Activated CD8-positive, alpha-beta T cell treated with anti-CD3 and anti-CD28 coated beads for 36 hours (primary cell): Measurements from ENCODE around the gene TMEM91. TPM values are rescaled to one million over a fixed set of nuclear protein-coding genes. Genes with fewer than 3 reads are reported as not detected.
"Not testable (repeated sequence)": the region's sequence is repeated elsewhere in the genome, so short reads cannot be mapped to it uniquely, and the experiment has no call there.

Source experiments
- ATAC-seq: fragments of 200-7000 bp; cut with Tn5 transposase; one replicate; pipeline ENCODE4 v1.10.0; 2021; ENCODE audit warnings: mild to moderate bottlenecking, moderate library complexity
- CTCF ChIA-PET: fragments of 350-600 bp; sonication (Branson Sonifier 250); formaldehyde crosslinking; loops from one replicate; lab custom pipeline; 2021; ENCODE audit warnings: antibody characterized with exemption; lab: Charles Lee
- POLR2A ChIA-PET: fragments of 350-600 bp; sonication (Branson Sonifier 250); formaldehyde crosslinking; loops from one replicate; lab custom pipeline; 2021; ENCODE audit warnings: antibody characterized with exemption; lab: Charles Lee
- DNase-seq: peaks from one replicate; pipeline ENCODE4 v3.0.0-alpha.2; 2020
- H3K27ac Mint-ChIP-seq: one replicate; pipeline ENCODE4 v1.8.0; 2021; ENCODE audit warnings: mild to moderate bottlenecking, mixed read lengths
- H3K27me3 Mint-ChIP-seq: one replicate; pipeline ENCODE4 v1.8.0; 2021; ENCODE audit warnings: mixed read lengths
- H3K36me3 Mint-ChIP-seq: one replicate; pipeline ENCODE4 v1.8.0; 2021; ENCODE audit warnings: low read depth, mixed read lengths
- H3K4me1 Mint-ChIP-seq: one replicate; pipeline ENCODE4 v1.8.0; 2021; ENCODE audit warnings: low read depth, mixed read lengths
- H3K4me3 Mint-ChIP-seq: one replicate; pipeline ENCODE4 v1.8.0; 2021; ENCODE audit warnings: mild to moderate bottlenecking, moderate library complexity, mixed read lengths
- H3K9me3 Mint-ChIP-seq: one replicate; pipeline ENCODE4 v1.8.0; 2021; ENCODE audit warnings: mixed read lengths
- CTCF ChIP-seq: fragments of 200-600 bp; IDR thresholded peaks from one replicate; pipeline ENCODE4 v1.8.0; 2022; ENCODE audit warnings: antibody characterized with exemption, mild to moderate bottlenecking
- intact Hi-C: fragments of 100-400 bp; cut with micrococcal nuclease; formaldehyde crosslinking; loops from one replicate; pipeline ENCODE4 v1.10.0; 2022
- total RNA-seq, 2 experiments: library from RNA; stranded (reverse); gene quantifications; one replicate each; pipeline ENCODE4 v1.2.3, GENCODE V29; 2021

Gene TMEM91
- total RNA-seq, 2 experiments from 2014 or later: 8.9 to 9.1 TPM

GRCh38 chr19:41407271-41407670, 30.9 kb downstream of the TMEM91 start:
- CTCF ChIA-PET: no interaction called here
- H3K9me3 Mint-ChIP-seq: no peaks in the 10 kb centered on the region
- H3K27me3 Mint-ChIP-seq: no peaks in the 10 kb centered on the region
- no peak for ATAC-seq
- POLR2A ChIA-PET: interaction anchor here (1.3 kb wide), 1 partner anchor 12 kb away, joined by 3 read pairs; no protein-coding TSS in a partner anchor
- no peak overlapping the region for H3K4me3 Mint-ChIP-seq
- no peak for TF ChIP-seq CTCF
- no peak overlapping the region for H3K27ac Mint-ChIP-seq
- intact Hi-C loops: no loop called here
- no peak for DNase-seq
- H3K36me3 Mint-ChIP-seq: peaks cover 2% of the 10 kb centered on the region
- peaks cover 12% of the 10 kb centered on the region for H3K4me1 Mint-ChIP-seq

- CTCF ChIA-PET: interaction anchor here (1.0 kb wide), 1 partner anchor 162 kb away, joined by 3 read pairs; no protein-coding TSS in a partner anchor
- peaks cover 12% of the 10 kb centered on the region for H3K4me1 Mint-ChIP-seq
- intact Hi-C loops: no loop called here
- POLR2A ChIA-PET: interaction anchor here (0.6 to 1.8 kb wide), 7 partner anchors 10 to 384 kb away, joined by 3 to 9 read pairs (median 3); partner anchors contain the start of gene BCKDHA
- no peak for TF ChIP-seq CTCF
- H3K4me3 Mint-ChIP-seq: no peak overlapping the region
- no peaks in the 10 kb centered on the region for H3K9me3 Mint-ChIP-seq
- no peak for ATAC-seq
- no peak overlapping the region for H3K27ac Mint-ChIP-seq
- no peak for DNase-seq
- H3K36me3 Mint-ChIP-seq: peaks cover 2% of the 10 kb centered on the region
- H3K27me3 Mint-ChIP-seq: no peaks in the 10 kb centered on the region
Measured at GRCh38 chr19:41408256-41408655, 31.9 kb downstream of the TMEM91 start.

- ChIA-PET CTCF (interaction anchor here (1.0 to 1.4 kb wide), 2 partner anchors 30 to 162 kb away, joined by 3 to 4 read pairs; partner anchors contain the start of gene DMAC2), POLR2A (interaction anchor here (0.8 to 1.8 kb wide), 5 partner anchors 10 to 74 kb away, joined by 3 to 9 read pairs (median 3); partner anchors contain the start of gene BCKDHA)
- H3K27me3 Mint-ChIP-seq, H3K27ac Mint-ChIP-seq, H3K36me3 Mint-ChIP-seq, DNase-seq, ATAC-seq, H3K4me3 Mint-ChIP-seq, intact Hi-C loops, H3K9me3 Mint-ChIP-seq: not testable (repeated sequence)
- H3K4me1 Mint-ChIP-seq: peaks cover 12% of the 10 kb centered on the region
Measured at GRCh38 chr19:41408846-41409245, 32.5 kb downstream of the TMEM91 start.

- intact Hi-C loops: no loop called here
- Mint-ChIP-seq H3K27ac (no peak overlapping the region), H3K36me3 (peaks cover 11% of the 10 kb centered on the region), H3K4me3 (no peak overlapping the region), H3K27me3 (no peaks in the 10 kb centered on the region), H3K9me3 (no peaks in the 10 kb centered on the region), H3K4me1 (peaks cover 12% of the 10 kb centered on the region)
- TF ChIP-seq CTCF: no peak
- DNase-seq: no peak
- POLR2A ChIA-PET: interaction anchor here (1.8 kb wide), 1 partner anchor 11 kb away, joined by 9 read pairs; the partner anchor contains the start of gene BCKDHA
- CTCF ChIA-PET: interaction anchor here (1.0 to 1.4 kb wide), 2 partner anchors 30 to 161 kb away, joined by 3 to 4 read pairs; partner anchors contain the start of gene DMAC2
- no peak for ATAC-seq
Measured at GRCh38 chr19:41409288-41409687, 33.0 kb downstream of the TMEM91 start.

- Mint-ChIP-seq H3K9me3 (no peaks in the 10 kb centered on the region), H3K27ac (no peak overlapping the region), H3K27me3 (no peaks in the 10 kb centered on the region), H3K36me3 (peaks cover 11% of the 10 kb centered on the region), H3K4me3 (no peak overlapping the region), H3K4me1 (peaks cover 12% of the 10 kb centered on the region)
- intact Hi-C loops: no loop called here
- ChIA-PET CTCF (no interaction called here), POLR2A (no interaction called here)
- ATAC-seq: no peak
- TF ChIP-seq CTCF: no peak
- no peak for DNase-seq
Measured at GRCh38 chr19:41410336-41411054, 34.2 kb downstream of the TMEM91 start.
